WTC11 (cell line): ENCODE results near the gene CTSG.

ENCODE experiments used
- CREM ChIP-seq: sonication (generic); formaldehyde crosslinking; IDR thresholded peaks from 2 replicates; pipeline ENCODE4 v1.8.1; 2022; ENCODE audit warnings: mild to moderate bottlenecking, missing genetic modification reagents, moderate library complexity
- CTCF ChIP-seq: fragments of 200-600 bp; IDR thresholded peaks from 2 replicates; pipeline ENCODE4 v1.8.0; 2022; ENCODE audit warnings: antibody characterized with exemption
- E2F4 ChIP-seq: sonication (generic); formaldehyde crosslinking; IDR thresholded peaks from 2 replicates; pipeline ENCODE4 v1.8.1; 2022; ENCODE audit warnings: low read depth, mild to moderate bottlenecking, moderate library complexity, missing genetic modification reagents, borderline replicate concordance
- GABPB1 ChIP-seq: sonication (generic); formaldehyde crosslinking; IDR thresholded peaks from 2 replicates; pipeline ENCODE4 v1.8.1; 2023; ENCODE audit warnings: mild to moderate bottlenecking, missing genetic modification reagents
- SP1 ChIP-seq: sonication (generic); formaldehyde crosslinking; conservative IDR thresholded peaks from 2 replicates; pipeline ENCODE4 v1.8.1; 2022; ENCODE audit warnings: missing genetic modification reagents
- ZNF121 ChIP-seq: sonication (generic); formaldehyde crosslinking; IDR thresholded peaks from 2 replicates; pipeline ENCODE4 v1.8.0; 2023; ENCODE audit warnings: missing genetic modification reagents
- ZNF263 ChIP-seq: sonication (generic); formaldehyde crosslinking; IDR thresholded peaks from 2 replicates; pipeline ENCODE4 v1.8.1; 2022; ENCODE audit warnings: low read depth, mild to moderate bottlenecking, moderate library complexity, missing genetic modification reagents
- ZNF671 ChIP-seq: fragments of 250-450 bp; sonication (Bioruptor Pico); IDR thresholded peaks from 2 replicates; pipeline ENCODE4 v1.8.0; 2021; ENCODE audit warnings: mild to moderate bottlenecking

DNA sequence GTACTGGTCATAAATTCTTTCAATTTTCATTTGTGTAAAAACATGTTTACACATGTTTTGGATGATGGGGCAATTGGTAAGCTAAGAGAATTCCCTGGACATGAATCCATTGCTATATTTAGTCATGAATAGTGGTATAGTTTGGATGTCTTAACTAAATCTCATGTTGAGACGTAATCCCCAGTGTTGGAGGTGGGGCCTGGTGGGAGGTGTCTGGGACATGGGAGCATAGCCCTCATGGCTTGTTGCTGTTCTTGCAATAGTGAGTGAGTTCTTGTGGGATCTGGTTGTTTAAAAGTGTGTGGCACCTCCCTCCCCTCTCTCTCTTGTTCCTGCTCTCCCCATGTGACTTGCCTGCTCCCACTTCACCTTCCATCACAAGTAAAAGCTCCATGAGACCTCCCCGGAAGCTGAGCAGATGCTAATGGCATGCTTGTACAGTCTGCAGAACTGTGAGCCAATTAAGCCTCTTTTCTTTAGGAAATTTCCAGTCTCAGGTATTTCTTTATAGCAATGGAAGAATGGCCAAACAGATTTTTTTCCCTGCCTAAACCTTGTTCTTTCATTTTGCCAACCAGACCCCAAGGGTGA lies 33.6 kb downstream of the CTSG start:
- TF ChIP-seq GABPB1 (CRISPR knock-in tag) (no peak), CTCF (no peak), E2F4 (CRISPR knock-in tag) (no peak), CREM (CRISPR knock-in tag) (no peak), ZNF671 (CRISPR knock-in tag) (no peak), ZNF121 (CRISPR knock-in tag) (no peak), ZNF263 (no peak), SP1 (no peak)
